Endothelial cell (in vitro differentiated cells): ENCODE data around the gene APEX2. TPM values are rescaled to one million over a fixed set of nuclear protein-coding genes. Genes with fewer than 3 reads are reported as not detected.
"Not testable (repeated sequence)": the region's sequence is repeated elsewhere in the genome, so short reads cannot be mapped to it uniquely, and the experiment has no call there.

Source experiments
- DNase-seq: peaks from one replicate; pipeline ENCODE4 v3.0.0; 2021; ENCODE audit warnings: low spot score
- H3K27ac Mint-ChIP-seq: one replicate; pipeline ENCODE4 v1.8.0; 2021; ENCODE audit warnings: mixed read lengths, inconsistent platforms; ENCODE audit not compliant: unreplicated experiment
- H3K27me3 Mint-ChIP-seq: one replicate; pipeline ENCODE4 v1.8.0; 2021; ENCODE audit warnings: mild to moderate bottlenecking, moderate library complexity, mixed read lengths, inconsistent platforms; ENCODE audit not compliant: unreplicated experiment
- H3K36me3 Mint-ChIP-seq: one replicate; pipeline ENCODE4 v1.8.0; 2021; ENCODE audit warnings: mild to moderate bottlenecking, low read depth, mixed read lengths, inconsistent platforms; ENCODE audit not compliant: unreplicated experiment
- H3K4me1 Mint-ChIP-seq: one replicate; pipeline ENCODE4 v1.8.0; 2021; ENCODE audit warnings: mild to moderate bottlenecking, mixed read lengths, inconsistent platforms; ENCODE audit not compliant: unreplicated experiment
- H3K4me3 Mint-ChIP-seq: one replicate; pipeline ENCODE4 v1.8.0; 2021; ENCODE audit warnings: mild to moderate bottlenecking, mixed read lengths, inconsistent platforms; ENCODE audit not compliant: unreplicated experiment
- H3K9me3 Mint-ChIP-seq: one replicate; pipeline ENCODE4 v1.8.0; 2021; ENCODE audit warnings: mixed read lengths, inconsistent platforms; ENCODE audit not compliant: unreplicated experiment
- CTCF ChIP-seq: fragments of 200-600 bp; sonication (generic); IDR thresholded peaks from one replicate; pipeline ENCODE4 v1.5.0; 2021; ENCODE audit warnings: antibody characterized with exemption; ENCODE audit not compliant: unreplicated experiment
- total RNA-seq: library from RNA; stranded (reverse); fragmentation: NEBNext Ultra II Directional; extraction: Animal tissue kit (Norgen Biotek cat#: 25700); gene quantifications from one replicate; pipeline ENCODE4 v1.2.1, GENCODE V29; 2021; ENCODE audit not compliant: unreplicated experiment

APEX2 gene
- total RNA-seq, 1 donor from 2014 or later = 28.5 TPM

DNA sequence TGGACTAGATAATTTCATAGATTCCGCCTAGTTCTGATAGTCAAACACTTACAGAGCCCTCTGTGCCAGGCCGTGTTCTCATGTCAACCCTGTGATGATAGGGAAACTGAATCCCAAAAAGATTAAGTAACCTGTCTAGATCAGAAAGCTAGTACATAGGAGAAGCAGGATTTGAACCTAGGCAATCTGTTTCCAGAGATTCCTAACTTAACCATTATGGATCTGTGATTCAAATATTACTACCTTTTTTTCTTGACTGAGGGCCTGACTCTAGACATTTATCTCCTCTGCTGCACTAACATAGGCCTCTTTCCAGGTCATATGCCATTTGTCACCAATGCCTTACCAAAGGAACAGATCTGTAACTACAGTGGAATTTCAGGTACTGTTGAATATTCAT lies 29.1 kb downstream of the APEX2 start:
- Mint-ChIP-seq H3K36me3 (no peaks in the 10 kb centered on the region), H3K27ac (no peak overlapping the region), H3K9me3 (no peaks in the 10 kb centered on the region), H3K27me3 (peaks cover 2% of the 10 kb centered on the region), H3K4me1 (no peaks in the 10 kb centered on the region), H3K4me3 (no peak overlapping the region)
- no peak for TF ChIP-seq CTCF
- DNase-seq = no peak

GRCh38 chrX:55030271-55031205 lies 30.4 kb downstream of the APEX2 start, which contains the start of gene ALAS2:
Gene ALAS2, minus strand, starts transcription at chrX:55030977. Its CDS starts 4,977 bp downstream, at chrX:55026000.
- H3K4me1 Mint-ChIP-seq = no peaks in the 10 kb centered on the region
- no peaks in the 10 kb centered on the region for H3K9me3 Mint-ChIP-seq
- H3K27me3 Mint-ChIP-seq = peaks cover 2% of the 10 kb centered on the region
- H3K36me3 Mint-ChIP-seq = no peaks in the 10 kb centered on the region
- no peak for TF ChIP-seq CTCF
- no peak within 1 kb of the TSS for H3K4me3 Mint-ChIP-seq
- no peak for DNase-seq
- H3K27ac Mint-ChIP-seq = no peak within 1 kb of the TSS

DNA sequence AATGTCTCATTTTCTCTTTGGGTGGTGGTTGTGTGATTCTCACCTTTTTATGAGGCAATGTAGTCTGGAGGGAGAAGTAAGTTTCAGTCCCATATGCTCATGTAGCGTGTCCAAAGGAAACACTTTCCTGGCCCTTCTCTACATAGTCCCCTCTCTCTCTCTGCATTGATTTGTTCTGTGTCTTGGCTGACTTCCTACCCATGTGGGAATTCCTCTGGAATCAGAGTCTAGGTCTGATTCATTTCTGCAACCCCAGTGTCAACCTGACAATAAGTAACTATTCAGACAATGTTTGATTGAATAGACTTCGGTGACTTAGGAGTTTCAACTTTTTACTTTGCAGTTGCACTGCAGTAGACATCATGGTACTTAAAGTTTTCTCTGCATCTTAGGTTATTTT lies 33.3 kb downstream of the APEX2 start:
- no peak for DNase-seq
- Mint-ChIP-seq H3K4me3 (no peak overlapping the region), H3K4me1 (no peaks in the 10 kb centered on the region), H3K9me3 (no peaks in the 10 kb centered on the region), H3K27ac (no peak overlapping the region), H3K36me3 (no peaks in the 10 kb centered on the region), H3K27me3 (no peaks in the 10 kb centered on the region)
- TF ChIP-seq CTCF = no peak

GRCh38 chrX:55039471-55039870 lies 39.3 kb downstream of the APEX2 start:
- Mint-ChIP-seq H3K36me3 (no peaks in the 10 kb centered on the region), H3K27ac (no peak overlapping the region), H3K9me3 (no peaks in the 10 kb centered on the region), H3K4me3 (no peak overlapping the region), H3K27me3 (no peaks in the 10 kb centered on the region), H3K4me1 (no peaks in the 10 kb centered on the region)
- DNase-seq = no peak
- TF ChIP-seq CTCF = no peak

- H3K27ac Mint-ChIP-seq = no peak overlapping the region
- H3K36me3 Mint-ChIP-seq = no peaks in the 10 kb centered on the region
- TF ChIP-seq CTCF = no peak
Observed at GRCh38 chrX:55041514-55041913, 41.4 kb downstream of the APEX2 start.

DNA sequence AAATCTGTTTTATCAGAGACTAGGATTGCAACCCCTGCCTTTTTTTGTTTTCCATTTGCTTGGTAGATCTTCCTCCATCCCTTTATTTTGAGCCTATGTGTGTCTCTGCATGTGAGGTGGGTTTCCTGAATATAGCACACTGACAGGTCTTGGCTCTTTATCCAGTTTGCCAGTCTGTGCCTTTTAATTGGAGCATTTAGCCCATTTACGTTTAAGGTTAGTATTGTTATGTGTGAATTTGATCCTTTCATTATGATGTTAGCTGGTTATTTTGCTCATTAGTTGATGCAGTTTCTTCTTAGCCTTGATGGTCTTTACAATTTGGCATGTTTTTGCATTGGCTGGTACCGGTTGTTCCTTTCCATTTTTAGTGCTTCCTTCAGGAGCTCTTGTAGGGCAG lies 50.4 kb downstream of the APEX2 start:
- not testable (repeated sequence) for H3K27ac Mint-ChIP-seq, H3K36me3 Mint-ChIP-seq, H3K27me3 Mint-ChIP-seq, H3K4me1 Mint-ChIP-seq, H3K9me3 Mint-ChIP-seq, DNase-seq, H3K4me3 Mint-ChIP-seq

More at GRCh38 chrX:55041514-55041913, 41.4 kb downstream of the APEX2 start:
- H3K27me3 Mint-ChIP-seq = no peaks in the 10 kb centered on the region
- no peak overlapping the region for H3K4me3 Mint-ChIP-seq
- no peak for DNase-seq
- no peaks in the 10 kb centered on the region for H3K4me1 Mint-ChIP-seq
- H3K9me3 Mint-ChIP-seq = no peaks in the 10 kb centered on the region
